Activated T-helper 1 cell treated with anti-CD3 and anti-CD28 coated beads, Interleukin-12 subunit alpha, Interleukin-12 subunit beta, Interleukin-2, Interleukin-4 antibody, amounts not matched to agents 30 ng/mL and 10 ng/mL and 1 ng/mL, durations not matched to agents 14 hours and 24 hours and 36 hours (primary cell): ENCODE measurements around the gene ABLIM1. TPM values are rescaled to one million over a fixed set of nuclear protein-coding genes. Genes with fewer than 3 reads are reported as not detected.

Experiments used
- DNase-seq: peaks from one replicate; pipeline ENCODE4 v3.0.0; 2021; ENCODE audit warnings: low spot score
- H3K27ac Mint-ChIP-seq: one replicate; pipeline ENCODE4 v1.8.0; 2021; ENCODE audit warnings: mild to moderate bottlenecking, mixed read lengths
- H3K27me3 Mint-ChIP-seq: one replicate; pipeline ENCODE4 v1.8.0; 2022; ENCODE audit warnings: mild to moderate bottlenecking, moderate library complexity, mixed read lengths; ENCODE audit not compliant: insufficient read depth
- H3K36me3 Mint-ChIP-seq: one replicate; pipeline ENCODE4 v1.8.0; 2021; ENCODE audit warnings: low read depth, mixed read lengths
- H3K4me1 Mint-ChIP-seq: one replicate; pipeline ENCODE4 v1.8.0; 2021; ENCODE audit warnings: low read depth, mixed read lengths
- H3K4me3 Mint-ChIP-seq: one replicate; pipeline ENCODE4 v1.8.0; 2021; ENCODE audit warnings: mild to moderate bottlenecking, moderate library complexity, mixed read lengths
- H3K9me3 Mint-ChIP-seq: one replicate; pipeline ENCODE4 v1.8.0; 2021; ENCODE audit warnings: mixed read lengths
- intact Hi-C: fragments of 100-400 bp; cut with micrococcal nuclease; formaldehyde crosslinking; loops from one replicate; pipeline ENCODE4 v1.15.1; 2024
- total RNA-seq: library from RNA; stranded (reverse); gene quantifications from 2 replicates; pipeline ENCODE4 v1.2.3, GENCODE V29; 2022

ABLIM1 gene
- total RNA-seq, 1 donor from 2014 or later, result 14.2 TPM

DNA sequence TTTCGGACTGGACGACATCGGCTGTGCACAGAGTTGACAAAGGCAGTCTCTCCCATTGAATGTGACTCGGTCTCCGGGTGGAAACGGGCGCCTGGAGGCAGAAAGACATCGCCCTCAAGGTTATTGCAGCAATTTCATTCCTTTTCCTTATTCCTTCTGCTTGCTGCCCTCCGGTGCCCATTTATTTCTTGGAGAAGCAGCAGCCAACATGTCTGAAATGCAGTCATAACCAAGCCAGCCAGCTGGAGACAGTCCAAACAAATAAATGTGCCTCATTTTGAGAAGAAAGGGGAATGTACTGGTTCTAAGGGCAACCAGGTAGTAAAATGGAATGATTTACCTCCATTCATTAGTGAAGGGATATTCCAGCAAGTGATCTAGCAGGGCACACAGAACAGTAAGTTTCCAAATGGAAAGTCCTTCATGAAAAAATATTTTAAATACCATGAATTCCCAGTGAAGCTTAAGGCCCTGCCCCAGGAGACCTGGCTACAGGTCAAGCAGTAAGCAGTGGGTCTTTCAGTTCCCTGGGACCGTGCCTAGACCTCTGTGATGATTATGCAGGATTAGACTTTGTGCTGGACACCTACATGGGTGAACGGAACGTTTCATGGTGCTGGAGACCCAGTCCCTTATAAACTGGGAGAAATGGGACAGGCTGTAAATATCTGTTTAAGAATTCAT is 86.6 kb downstream of the ABLIM1 start:
- Mint-ChIP-seq H3K27ac (no peak overlapping the region), H3K4me3 (no peak overlapping the region), H3K9me3 (no peaks in the 10 kb centered on the region), H3K27me3 (peaks cover 2% of the 10 kb centered on the region), H3K4me1 (peaks cover under 1% of the 10 kb centered on the region), H3K36me3 (no peaks in the 10 kb centered on the region)
- no peak for DNase-seq
- intact Hi-C loops, result no loop called here

GRCh38 chr10:114566064-114566463 is 92.0 kb downstream of the ABLIM1 start:
- Mint-ChIP-seq H3K27ac (no peak overlapping the region), H3K9me3 (no peaks in the 10 kb centered on the region), H3K36me3 (no peaks in the 10 kb centered on the region), H3K4me1 (peaks cover 7% of the 10 kb centered on the region), H3K27me3 (peaks cover 2% of the 10 kb centered on the region), H3K4me3 (no peak overlapping the region)
- intact Hi-C loops, result no loop called here
- no peak for DNase-seq

DNA sequence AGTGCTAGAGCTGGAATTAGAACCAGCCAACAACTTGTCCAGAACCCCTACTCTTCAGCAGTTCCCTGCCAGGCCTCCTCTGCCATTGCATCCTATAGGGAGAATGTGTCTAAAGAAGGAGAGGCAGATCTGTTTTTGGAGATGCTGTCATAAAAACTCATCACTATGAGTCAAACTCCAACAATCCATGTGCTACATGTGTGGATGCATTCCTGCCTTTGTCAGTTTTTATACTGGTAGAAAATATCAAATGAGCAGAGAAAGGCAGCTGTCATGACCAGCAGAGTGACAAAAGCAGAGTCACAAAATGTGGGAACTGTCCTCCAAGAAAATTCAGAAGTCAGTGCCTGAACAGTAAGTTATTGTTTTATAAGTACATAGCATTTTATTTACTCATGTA is 93.0 kb downstream of the ABLIM1 start:
- no peaks in the 10 kb centered on the region for H3K36me3 Mint-ChIP-seq
- no peak overlapping the region for H3K27ac Mint-ChIP-seq
- no peak for DNase-seq
- peaks cover 7% of the 10 kb centered on the region for H3K4me1 Mint-ChIP-seq
- H3K9me3 Mint-ChIP-seq, result no peaks in the 10 kb centered on the region
- H3K27me3 Mint-ChIP-seq, result peaks cover 5% of the 10 kb centered on the region
- no peak overlapping the region for H3K4me3 Mint-ChIP-seq
- intact Hi-C loops, result no loop called here

DNA sequence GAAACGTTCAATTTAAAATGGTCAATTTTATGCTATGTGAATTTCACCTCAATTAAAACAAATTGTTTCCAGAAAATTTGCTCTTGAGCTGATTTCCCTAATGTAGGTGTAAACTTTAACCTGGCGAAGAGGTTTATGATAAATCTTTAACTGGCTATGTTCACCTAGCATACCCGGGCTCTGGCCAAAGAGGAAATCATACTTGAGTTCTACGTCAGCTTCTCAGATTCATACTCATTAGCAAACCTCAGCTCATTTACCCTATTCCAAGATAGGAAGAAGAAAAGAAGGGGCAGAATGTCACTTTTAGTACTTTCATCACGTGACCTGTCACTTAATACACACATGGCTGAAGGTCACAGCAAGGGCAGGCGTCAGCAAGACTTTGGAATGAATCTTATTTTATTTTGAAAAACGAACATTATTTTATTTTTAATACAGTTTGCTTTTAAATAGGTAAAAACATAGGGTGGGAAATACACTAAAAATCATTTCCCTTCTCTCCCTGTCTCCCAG is 97.0 kb downstream of the ABLIM1 start:
- H3K4me1 Mint-ChIP-seq, result peaks cover 3% of the 10 kb centered on the region

GRCh38 chr10:114560144-114560543 is 97.9 kb downstream of the ABLIM1 start:
- Mint-ChIP-seq H3K4me1 (no peaks in the 10 kb centered on the region), H3K27me3 (peaks cover 7% of the 10 kb centered on the region), H3K36me3 (peaks cover 4% of the 10 kb centered on the region), H3K9me3 (peaks cover 16% of the 10 kb centered on the region), H3K4me3 (no peak overlapping the region), H3K27ac (no peak overlapping the region)
- intact Hi-C loops, result no loop called here
- no peak for DNase-seq

More for the DNA sequence above, 97.0 kb downstream of the ABLIM1 start:
- peaks cover 16% of the 10 kb centered on the region for H3K9me3 Mint-ChIP-seq
- peaks cover 2% of the 10 kb centered on the region for H3K36me3 Mint-ChIP-seq
- DNase-seq, result no peak
- H3K27me3 Mint-ChIP-seq, result peaks cover 7% of the 10 kb centered on the region
- no peak overlapping the region for H3K4me3 Mint-ChIP-seq
- intact Hi-C loops, result no loop called here
- no peak overlapping the region for H3K27ac Mint-ChIP-seq

GRCh38 chr10:114559636-114560035 is 98.4 kb downstream of the ABLIM1 start:
- Mint-ChIP-seq H3K4me1 (no peaks in the 10 kb centered on the region), H3K27ac (no peak overlapping the region), H3K9me3 (peaks cover 16% of the 10 kb centered on the region)

GRCh38 chr10:114557854-114558253 is 100.2 kb downstream of the ABLIM1 start:
- DNase-seq, result no peak
- H3K9me3 Mint-ChIP-seq, result peaks cover 16% of the 10 kb centered on the region
- H3K27me3 Mint-ChIP-seq, result peaks cover 7% of the 10 kb centered on the region
- no peaks in the 10 kb centered on the region for H3K4me1 Mint-ChIP-seq
- H3K4me3 Mint-ChIP-seq, result no peak overlapping the region
- peaks cover 4% of the 10 kb centered on the region for H3K36me3 Mint-ChIP-seq
- intact Hi-C loops, result no loop called here
- no peak overlapping the region for H3K27ac Mint-ChIP-seq

More at GRCh38 chr10:114559636-114560035, 98.4 kb downstream of the ABLIM1 start:
- intact Hi-C loops, result no loop called here
- H3K36me3 Mint-ChIP-seq, result peaks cover 4% of the 10 kb centered on the region
- DNase-seq, result no peak
- H3K4me3 Mint-ChIP-seq, result no peak overlapping the region
- H3K27me3 Mint-ChIP-seq, result peaks cover 7% of the 10 kb centered on the region

DNA sequence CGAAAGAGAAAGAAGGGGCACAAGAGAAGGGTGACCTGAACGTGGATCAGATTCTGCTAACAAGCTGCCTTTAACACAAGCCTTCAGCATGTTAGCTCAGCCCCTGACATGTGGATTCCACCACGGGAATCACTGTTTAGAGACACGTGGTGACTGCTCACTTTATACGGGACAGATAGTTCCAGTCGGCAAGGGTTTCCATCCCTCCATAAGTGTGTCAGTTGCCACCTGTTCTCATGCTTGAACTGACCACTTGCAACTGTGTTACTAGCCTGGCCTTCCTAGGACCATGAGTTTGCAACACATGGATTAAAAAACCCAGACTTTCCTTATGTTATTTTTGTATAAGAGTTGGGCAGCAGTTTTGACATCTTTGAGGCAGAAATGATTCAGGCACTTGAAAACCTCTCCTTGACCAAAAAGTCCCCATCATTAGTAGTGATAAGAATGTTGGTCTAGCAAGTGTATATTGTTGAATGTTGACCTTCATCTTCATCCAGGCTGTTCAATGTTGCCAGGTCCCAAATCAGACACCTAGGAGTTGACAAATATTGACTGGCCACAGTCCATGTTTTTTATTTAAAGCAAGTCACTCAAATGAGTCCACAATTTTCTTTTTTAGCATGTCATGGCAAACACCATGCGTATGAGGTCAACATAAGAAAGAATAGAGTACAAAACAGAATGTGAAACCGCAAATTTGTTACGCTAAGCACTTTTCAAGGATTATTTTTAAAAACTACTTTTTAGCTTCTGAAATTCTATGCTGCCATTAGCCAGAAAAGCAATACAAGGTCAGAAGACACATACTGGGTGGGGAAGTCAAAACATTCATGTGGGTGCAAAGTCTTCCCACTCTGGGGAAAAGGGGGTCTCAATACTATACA is 101.6 kb downstream of the ABLIM1 start:
- H3K4me3 Mint-ChIP-seq, result no peak overlapping the region
- no peak for DNase-seq
- H3K9me3 Mint-ChIP-seq, result peaks cover 16% of the 10 kb centered on the region
- intact Hi-C loops, result no loop called here
- H3K36me3 Mint-ChIP-seq, result peaks cover 4% of the 10 kb centered on the region
- H3K27ac Mint-ChIP-seq, result no peak overlapping the region
- peaks cover 4% of the 10 kb centered on the region for H3K27me3 Mint-ChIP-seq
- H3K4me1 Mint-ChIP-seq, result no peaks in the 10 kb centered on the region

GRCh38 chr10:114553436-114553835 is 104.6 kb downstream of the ABLIM1 start:
- Mint-ChIP-seq H3K27ac (no peak overlapping the region), H3K27me3 (no peaks in the 10 kb centered on the region), H3K36me3 (peaks cover 4% of the 10 kb centered on the region), H3K4me3 (no peak overlapping the region), H3K9me3 (peaks cover 8% of the 10 kb centered on the region), H3K4me1 (peaks cover 4% of the 10 kb centered on the region)
- intact Hi-C loops, result no loop called here
- DNase-seq, result no peak

DNA sequence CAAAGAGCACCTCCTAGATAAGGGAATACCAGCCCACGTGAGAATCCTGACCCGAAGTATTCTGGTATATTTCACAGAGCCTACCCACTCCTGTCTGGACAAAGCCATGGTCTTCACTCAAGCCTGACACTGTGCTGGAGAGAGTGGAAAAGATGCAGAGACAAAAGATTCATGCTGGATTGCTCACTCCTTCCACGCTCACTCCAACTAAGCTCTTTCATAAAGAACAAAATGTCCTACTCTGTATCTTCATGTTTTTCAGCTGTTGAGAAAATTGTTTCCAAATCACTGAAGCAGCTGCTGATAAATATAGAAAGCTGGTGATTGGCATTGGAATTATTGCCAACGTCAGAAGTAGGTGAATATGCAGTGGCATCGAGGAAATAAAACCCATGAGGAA is 106.0 kb downstream of the ABLIM1 start:
- H3K27ac Mint-ChIP-seq, result no peak overlapping the region
- H3K4me3 Mint-ChIP-seq, result no peak overlapping the region
- peaks cover 18% of the 10 kb centered on the region for H3K4me1 Mint-ChIP-seq
- intact Hi-C loops, result no loop called here
- H3K36me3 Mint-ChIP-seq, result peaks cover 2% of the 10 kb centered on the region
- DNase-seq, result no peak
- H3K27me3 Mint-ChIP-seq, result no peaks in the 10 kb centered on the region
- H3K9me3 Mint-ChIP-seq, result no peaks in the 10 kb centered on the region

DNA sequence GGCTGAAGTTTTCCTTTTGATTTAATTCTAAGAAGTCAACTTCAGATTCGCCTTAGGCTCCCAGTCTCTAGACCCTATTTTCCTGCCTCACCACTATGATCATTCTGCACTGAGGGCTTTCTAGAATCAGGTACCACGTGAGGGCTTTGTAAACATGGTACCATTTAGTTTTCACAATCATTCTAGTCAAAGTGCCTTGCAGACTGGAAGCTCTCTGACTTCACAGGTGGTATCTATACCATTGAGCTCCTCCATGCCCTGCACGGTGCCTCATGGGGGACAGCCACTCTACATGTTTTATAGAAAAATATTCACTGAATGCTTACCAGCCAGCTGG is 106.5 kb downstream of the ABLIM1 start:
- Mint-ChIP-seq H3K4me3 (no peak overlapping the region), H3K27me3 (no peaks in the 10 kb centered on the region), H3K9me3 (no peaks in the 10 kb centered on the region), H3K27ac (no peak overlapping the region), H3K4me1 (peaks cover 21% of the 10 kb centered on the region), H3K36me3 (peaks cover 2% of the 10 kb centered on the region)
- intact Hi-C loops, result loop anchor here (2.0 kb wide), 2 partner anchors 143 to 577 kb away; no protein-coding TSS in a partner anchor
- no peak for DNase-seq

- H3K27ac Mint-ChIP-seq, result no peak overlapping the region
These were observed 107.1 kb downstream of the ABLIM1 start for GRCh38 chr10:114550756-114551635.

More at GRCh38 chr10:114550756-114551635, 107.1 kb downstream of the ABLIM1 start:
- peaks cover 21% of the 10 kb centered on the region for H3K4me1 Mint-ChIP-seq
- DNase-seq, result no peak
- no peaks in the 10 kb centered on the region for H3K27me3 Mint-ChIP-seq
- intact Hi-C loops, result loop anchor here (1.0 to 2.0 kb wide), 6 partner anchors 80 to 578 kb away; no protein-coding TSS in a partner anchor
- peaks cover 2% of the 10 kb centered on the region for H3K36me3 Mint-ChIP-seq
- no peaks in the 10 kb centered on the region for H3K9me3 Mint-ChIP-seq
- no peak overlapping the region for H3K4me3 Mint-ChIP-seq
